Measurements from ENCODE around the gene RPL21.

GRCh38 chr13:27245610-27246009, 5.7 kb upstream of the RPL21 start:
- TF ChIP-seq POLR2AphosphoS5 (IDR thresholded peaks at IDR 0.05): no peak
- no peak for TF ChIP-seq CTCF (IDR thresholded peaks at IDR 0.05)
- no peak for TF ChIP-seq POLR2A (IDR thresholded peaks at IDR 0.05)
- TF ChIP-seq EP300 (IDR thresholded peaks at IDR 0.05): no peak
